Erythroblast (primary cell): ENCODE measurements around the gene MZT1.

Source experiments
- DNase-seq, 2 experiments: peaks; one replicate each; lab custom pipeline; 2025; lab: John Stamatoyannopoulos, UW
- GATA1 ChIP-seq: IDR thresholded peaks from 2 replicates; pipeline ENCODE4 v1.6.1; 2011; ENCODE audit warnings: low read depth, mild to moderate bottlenecking, control low read depth, low read length, moderate library complexity
- POLR2A ChIP-seq: IDR thresholded peaks from 2 replicates; pipeline ENCODE4 v1.6.1; 2011; ENCODE audit warnings: mild to moderate bottlenecking, low read length

The MZT1 gene

GRCh38 chr13:72716776-72717175 lies 10.7 kb downstream of the MZT1 start:
- DNase-seq: no peak
- TF ChIP-seq GATA1 (no peak), POLR2A (no peak)

DNA sequence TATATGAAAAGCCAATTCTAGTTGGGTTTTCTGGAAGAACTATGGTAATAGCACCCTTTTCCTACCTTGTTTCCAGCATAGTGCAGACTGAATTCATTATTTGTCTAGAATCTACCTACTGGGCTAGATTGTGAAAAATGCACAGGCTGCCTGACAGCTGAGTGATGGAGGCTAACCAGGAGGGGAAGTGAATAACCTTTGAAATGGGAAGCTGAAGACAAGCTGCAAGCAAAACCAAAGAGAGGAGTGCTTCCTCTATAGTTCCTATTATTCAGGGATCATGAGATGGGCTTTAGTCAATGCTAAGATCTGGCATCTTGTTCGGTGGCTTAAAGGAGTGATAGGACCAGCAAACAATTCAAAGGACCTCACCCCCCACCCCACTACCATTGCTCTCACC lies 26.9 kb downstream of the MZT1 start:
- DNase-seq: no peak
- TF ChIP-seq GATA1 (no peak), POLR2A (no peak)

GRCh38 chr13:72698164-72698563 lies 29.3 kb downstream of the MZT1 start:
- TF ChIP-seq GATA1 (no peak), POLR2A (no peak)
- no peak for DNase-seq

DNA sequence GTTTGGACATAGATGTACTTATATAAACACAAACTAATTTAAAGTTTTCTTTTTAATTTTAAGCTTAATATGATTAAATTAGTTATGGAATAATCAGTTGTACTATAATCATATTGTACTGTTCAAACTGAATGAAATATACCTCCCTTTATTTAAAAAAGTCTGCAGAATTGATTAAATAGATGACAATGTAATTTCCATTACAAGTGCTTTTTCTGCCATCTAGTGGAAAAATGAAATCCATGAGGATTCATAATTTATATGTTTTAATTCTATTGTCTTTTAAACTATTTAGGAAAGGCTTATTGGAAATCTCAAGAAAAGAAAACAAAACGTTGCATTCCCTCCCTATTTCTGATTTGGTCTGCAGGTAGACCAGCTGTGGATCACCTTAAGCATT lies 30.9 kb downstream of the MZT1 start:
- peak in 1 of 2 experiments; percentile 4 for DNase-seq
- no peak for TF ChIP-seq GATA1
- TF ChIP-seq POLR2A: no peak

DNA sequence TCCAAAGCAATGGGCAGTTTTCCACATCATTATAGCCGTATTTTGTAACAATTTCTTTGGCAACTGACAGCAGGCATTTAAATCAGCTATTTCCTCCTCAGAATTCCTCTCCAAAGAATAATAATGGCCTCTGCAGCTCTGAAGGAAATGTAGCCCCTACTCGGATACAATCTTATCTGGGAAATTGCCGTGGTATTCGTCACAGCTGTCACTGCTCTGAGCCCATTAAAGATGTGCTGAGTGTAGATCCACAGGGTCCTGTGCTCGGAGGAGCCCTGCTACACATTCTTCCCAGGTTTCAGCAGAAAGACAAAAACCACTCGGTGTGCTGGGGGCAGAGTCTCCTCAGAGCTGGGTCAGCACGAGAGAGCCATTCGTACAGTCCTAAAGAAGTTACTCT lies 33.1 kb downstream of the MZT1 start:
- DNase-seq: no peak
- TF ChIP-seq GATA1 (no peak), POLR2A (no peak)

GRCh38 chr13:72693832-72694231 lies 33.6 kb downstream of the MZT1 start:
- DNase-seq: no peak
- no peak for TF ChIP-seq POLR2A
- no peak for TF ChIP-seq GATA1

GRCh38 chr13:72692884-72693514 lies 34.4 kb downstream of the MZT1 start:
- no peak for DNase-seq

DNA sequence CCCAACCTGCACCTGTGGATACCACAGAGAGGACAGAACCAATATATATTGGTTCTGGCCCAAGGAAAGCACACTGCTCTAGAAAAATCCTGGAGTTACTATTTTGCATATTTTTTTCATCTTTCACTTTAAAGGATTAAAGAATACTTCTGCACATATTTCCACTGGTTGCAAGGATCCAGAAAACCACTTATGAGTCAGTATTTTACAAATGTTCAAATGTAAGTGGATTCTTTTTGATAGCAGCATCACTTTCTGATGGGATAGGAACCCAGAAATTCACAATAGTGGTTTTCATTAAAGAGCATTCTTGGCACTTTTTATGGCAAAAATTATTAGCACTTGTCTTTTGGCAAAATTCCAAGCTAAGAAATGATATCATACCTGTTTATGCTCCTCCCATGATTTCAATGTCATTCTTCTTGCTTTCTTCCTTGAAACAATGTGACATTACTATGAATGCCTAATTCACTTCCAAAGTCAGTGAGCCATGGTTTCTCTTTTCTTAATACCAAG lies 38.2 kb downstream of the MZT1 start:
- no peak for DNase-seq
- TF ChIP-seq POLR2A: no peak

More at GRCh38 chr13:72692884-72693514, 34.4 kb downstream of the MZT1 start:
- TF ChIP-seq GATA1: no peak
- TF ChIP-seq POLR2A: no peak

- no peak for TF ChIP-seq GATA1
- TF ChIP-seq POLR2A: no peak
- DNase-seq: no peak
Measured at GRCh38 chr13:72686766-72687165, 40.7 kb downstream of the MZT1 start.

DNA sequence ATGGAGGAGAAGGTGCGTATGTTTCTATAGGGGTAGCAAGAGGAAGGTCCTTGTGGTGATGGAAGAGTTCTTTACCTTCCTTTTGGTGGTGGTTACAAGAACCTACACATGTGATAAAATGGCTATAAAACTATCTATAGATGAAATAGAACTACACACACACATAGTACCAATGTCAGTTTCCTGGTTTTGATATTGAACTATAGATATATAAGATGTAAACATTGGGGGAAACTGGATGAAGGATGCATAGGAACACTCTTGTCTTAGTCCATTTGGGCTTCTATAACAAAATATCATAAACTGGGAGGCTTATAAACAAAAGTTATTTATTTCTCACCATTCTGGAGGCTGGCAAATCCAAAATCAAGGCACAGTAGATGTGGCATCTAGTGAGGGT lies 47.1 kb downstream of the MZT1 start:
- TF ChIP-seq GATA1: no peak
- TF ChIP-seq POLR2A: no peak
- no peak for DNase-seq

GRCh38 chr13:72678312-72678711 lies 49.1 kb downstream of the MZT1 start:
- DNase-seq: no peak
- TF ChIP-seq POLR2A: no peak
- TF ChIP-seq GATA1: no peak

DNA sequence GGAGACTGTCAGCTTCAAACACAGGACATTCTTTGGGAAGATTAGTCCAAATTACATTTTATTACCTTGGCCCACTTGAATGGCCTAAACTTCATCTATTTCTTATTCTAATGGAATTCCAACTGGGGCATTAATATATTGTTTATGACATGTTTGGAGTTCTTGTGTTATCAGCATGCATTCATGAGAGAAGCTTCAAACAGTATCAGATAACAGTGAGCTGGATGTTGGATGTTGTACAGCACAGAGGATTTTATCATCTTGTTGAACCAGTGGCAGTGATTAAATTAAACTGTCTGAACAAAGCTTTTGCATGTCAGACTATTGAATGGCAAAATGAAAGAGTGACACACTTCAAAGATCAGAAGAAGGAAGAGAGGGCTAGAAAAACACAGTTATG lies 50.0 kb downstream of the MZT1 start:
- no peak for DNase-seq
- no peak for TF ChIP-seq GATA1
- no peak for TF ChIP-seq POLR2A

GRCh38 chr13:72666391-72666790 lies 61.0 kb downstream of the MZT1 start:
- DNase-seq: no peak
- no peak for TF ChIP-seq POLR2A
- TF ChIP-seq GATA1: no peak

GRCh38 chr13:72662548-72662947 lies 64.9 kb downstream of the MZT1 start:
- no peak for DNase-seq
- TF ChIP-seq POLR2A: no peak
- TF ChIP-seq GATA1: no peak
